ENCODE measurements around the gene TNFAIP1. TPM values are rescaled to one million over a fixed set of nuclear protein-coding genes. Genes with fewer than 3 reads are reported as not detected.

The TNFAIP1 gene
- total RNA-seq, 2 donors from 2014 or later: 29.9 to 36.1 TPM

- H3K4me3 Mint-ChIP-seq: no peak overlapping the region
- no peak for TF ChIP-seq CTCF (conservative IDR thresholded peaks at IDR 0.05)
Measured at GRCh38 chr17:28391401-28391800, 55.8 kb downstream of the TNFAIP1 start.

GRCh38 chr17:28392491-28392890 lies 56.9 kb downstream of the TNFAIP1 start:
- Histone ChIP-seq H3K4me3 (ENCODE audit: low read length) (no peak overlapping the region), H3K27me3 (ENCODE audit: control insufficient read depth, insufficient read depth, low read length, poor library complexity, severe bottlenecking) (no peaks in the 10 kb centered on the region), H3K9me3 (ENCODE audit: control insufficient read depth, low read length) (no peaks in the 10 kb centered on the region), H3K4me1 (ENCODE audit: control insufficient read depth, insufficient read depth, low read length) (no peaks in the 10 kb centered on the region), H3K9ac (ENCODE audit: extremely low read depth, low read length, poor library complexity, severe bottlenecking) (no peak overlapping the region), H3K27ac (ENCODE audit: low read depth, low read length) (no peak overlapping the region), H3K36me3 (ENCODE audit: control insufficient read depth, insufficient read depth, low read length) (no peaks in the 10 kb centered on the region)
- 74 to 75% methylated on average over 3 to 10 of the region's 10 CpGs for WGBS, 2 experiments (ENCODE audit: insufficient coverage in 1 of 2, insufficient read length in 1 of 2)
- H3K27ac Mint-ChIP-seq: no peak overlapping the region
- no peak for DNase-seq
- H3K9me3 Mint-ChIP-seq: no peaks in the 10 kb centered on the region
- H3K4me1 Mint-ChIP-seq: peaks cover 15% of the 10 kb centered on the region
- TF ChIP-seq CTCF (conservative IDR thresholded peaks at IDR 0.05): no peak
- peaks cover 4% of the 10 kb centered on the region for H3K27me3 Mint-ChIP-seq (ENCODE audit: insufficient read depth)
- H3K36me3 Mint-ChIP-seq (ENCODE audit: low read depth): no peaks in the 10 kb centered on the region
- no peak overlapping the region for H3K4me3 Mint-ChIP-seq

More at GRCh38 chr17:28391401-28391800, 55.8 kb downstream of the TNFAIP1 start:
- H3K27ac Mint-ChIP-seq: no peak overlapping the region
- no peaks in the 10 kb centered on the region for H3K36me3 Mint-ChIP-seq (ENCODE audit: low read depth)
- Histone ChIP-seq H3K9ac (ENCODE audit: extremely low read depth, low read length, poor library complexity, severe bottlenecking) (no peak overlapping the region), H3K27ac (ENCODE audit: low read depth, low read length) (no peak overlapping the region), H3K4me1 (ENCODE audit: control insufficient read depth, insufficient read depth, low read length) (no peaks in the 10 kb centered on the region), H3K4me3 (ENCODE audit: low read length) (no peak overlapping the region), H3K27me3 (ENCODE audit: control insufficient read depth, insufficient read depth, low read length, poor library complexity, severe bottlenecking) (peaks cover 7% of the 10 kb centered on the region), H3K36me3 (ENCODE audit: control insufficient read depth, insufficient read depth, low read length) (no peaks in the 10 kb centered on the region), H3K9me3 (ENCODE audit: control insufficient read depth, low read length) (no peaks in the 10 kb centered on the region)
- DNase-seq: no peak
- H3K4me1 Mint-ChIP-seq: peaks cover 15% of the 10 kb centered on the region
- WGBS, 2 experiments (ENCODE audit: insufficient coverage in 1 of 2, insufficient read length in 1 of 2): 68 to 84% methylated on average over 2 of the region's 2 CpGs
- H3K27me3 Mint-ChIP-seq (ENCODE audit: insufficient read depth): peaks cover 12% of the 10 kb centered on the region
- H3K9me3 Mint-ChIP-seq: no peaks in the 10 kb centered on the region

GRCh38 chr17:28394337-28395116 lies 59.0 kb downstream of the TNFAIP1 start:
- H3K9me3 ChIP-seq (ENCODE audit: control insufficient read depth, low read length): no peaks in the 10 kb centered on the region
- no peak overlapping the region for H3K9ac ChIP-seq (ENCODE audit: extremely low read depth, low read length, poor library complexity, severe bottlenecking)
- no peak overlapping the region for H3K4me3 ChIP-seq (ENCODE audit: low read length)
- Mint-ChIP-seq H3K27ac (no peak overlapping the region), H3K4me3 (no peak overlapping the region), H3K36me3 (ENCODE audit: low read depth) (peaks cover 6% of the 10 kb centered on the region), H3K27me3 (ENCODE audit: insufficient read depth) (no peaks in the 10 kb centered on the region), H3K4me1 (peaks cover 15% of the 10 kb centered on the region), H3K9me3 (no peaks in the 10 kb centered on the region)
- no peak for TF ChIP-seq CTCF (conservative IDR thresholded peaks at IDR 0.05)
- H3K27ac ChIP-seq (ENCODE audit: low read depth, low read length): no peak overlapping the region
- H3K36me3 ChIP-seq (ENCODE audit: control insufficient read depth, insufficient read depth, low read length): no peaks in the 10 kb centered on the region
- H3K4me1 ChIP-seq (ENCODE audit: control insufficient read depth, insufficient read depth, low read length): no peaks in the 10 kb centered on the region
- 85% methylated on average over 7 of the region's 7 CpGs; no CpG with 5 or more reads in 1 of the 2 experiments for WGBS, 2 experiments (ENCODE audit: insufficient coverage in 1 of 2, insufficient read length in 1 of 2)
- no peak for DNase-seq
- H3K27me3 ChIP-seq (ENCODE audit: control insufficient read depth, insufficient read depth, low read length, poor library complexity, severe bottlenecking): no peaks in the 10 kb centered on the region
